Lower leg skin (tissue), 4 donors: Measurements from ENCODE around the gene TUBD1. TPM values are rescaled to one million over a fixed set of nuclear protein-coding genes. Genes with fewer than 3 reads are reported as not detected.

Experiments used
- DNase-seq, 2 donors: peaks; one replicate each; pipeline ENCODE4 v3.0.0-alpha.2; 2019; ENCODE audit warnings: low spot score in 2 of 2
- H3K4me3 ChIP-seq: fragments of 200-600 bp; sonication (generic); 2 replicates; pipeline ENCODE4 v1.5.1; 2017; ENCODE audit warnings: mild to moderate bottlenecking, low read depth; ENCODE audit not compliant: poor library complexity, severe bottlenecking
- CTCF ChIP-seq, 3 donors: fragments of 450-650 bp; IDR thresholded peaks; one replicate each; pipeline ENCODE4 v1.5.1; 2016; ENCODE audit warnings: antibody characterized with exemption in 3 of 3, mild to moderate bottlenecking in 3 of 3, moderate library complexity in 2 of 3
- POLR2A ChIP-seq, 2 donors: fragments of 450-650 bp; IDR thresholded peaks; one replicate each; pipeline ENCODE4 v1.6.1; 2016 to 2017; ENCODE audit warnings: antibody characterized with exemption in 2 of 2, mild to moderate bottlenecking in 1 of 2, moderate library complexity in 1 of 2
- WGBS, 2 donors: methylation state at CpG; one replicate each; pipeline ENCODE4 v1.1.5; 2018; 5-methylcytosine and 5-hydroxymethylcytosine counted together
- intact Hi-C: fragments of 100-400 bp; cut with DNase I; formaldehyde crosslinking; loops from one replicate; pipeline ENCODE4 v1.15.0; 2023; ENCODE audit warnings: low total_unique reads
- total RNA-seq, 4 donors: library from RNA; depleted of rRNA; stranded (reverse); fragments of >200 nt; gene quantifications; one replicate each; pipeline ENCODE4 v1.1.0, GENCODE V29; 2016

TUBD1 gene
- total RNA-seq, 4 donors from 2014 or later = 8.2 to 22.5 (median 13.2) TPM

- intact Hi-C loops = no loop called here
- 73 to 79% methylated on average over 2 of the region's 2 CpGs for WGBS, 2 donors
- DNase-seq = no peak
- H3K4me3 ChIP-seq = no peak overlapping the region
- no peak for TF ChIP-seq POLR2A (IDR thresholded peaks at IDR 0.05)
- TF ChIP-seq CTCF (IDR thresholded peaks at IDR 0.05) = no peak
Observed at GRCh38 chr17:59828478-59828760, 64.3 kb downstream of the TUBD1 start.

- WGBS, 2 donors = 80 to 88% methylated on average over 5 of the region's 5 CpGs
- TF ChIP-seq CTCF (IDR thresholded peaks at IDR 0.05) (no peak), POLR2A (IDR thresholded peaks at IDR 0.05) (no peak)
- peak in 1 of 2 donors; percentile 59 for DNase-seq
- intact Hi-C loops = no loop called here
- no peak overlapping the region for H3K4me3 ChIP-seq
Observed at GRCh38 chr17:59827721-59828477, 64.8 kb downstream of the TUBD1 start.

- TF ChIP-seq POLR2A (IDR thresholded peaks at IDR 0.05) = no peak
- no peak for TF ChIP-seq CTCF (IDR thresholded peaks at IDR 0.05)
- 92% methylated on average over 4 of the region's 4 CpGs for WGBS, 2 donors
- intact Hi-C loops = no loop called here
- no peak for DNase-seq
- H3K4me3 ChIP-seq = no peak overlapping the region
Observed at GRCh38 chr17:59826706-59827453, 65.9 kb downstream of the TUBD1 start.

- WGBS, 2 donors = 61 to 63% methylated on average over 5 of the region's 5 CpGs
- no peak for TF ChIP-seq POLR2A (IDR thresholded peaks at IDR 0.05)
- TF ChIP-seq CTCF (IDR thresholded peaks at IDR 0.05) = no peak
- intact Hi-C loops = no loop called here
- H3K4me3 ChIP-seq = no peak overlapping the region
- DNase-seq = no peak
Observed at GRCh38 chr17:59825533-59826322, 67.0 kb downstream of the TUBD1 start.

- intact Hi-C loops = no loop called here
- H3K4me3 ChIP-seq = no peak overlapping the region
- DNase-seq = no peak
- WGBS, 2 donors = 67 to 91% methylated on average over 1 of the region's 1 CpG
- no peak for TF ChIP-seq POLR2A (IDR thresholded peaks at IDR 0.05)
- no peak for TF ChIP-seq CTCF (IDR thresholded peaks at IDR 0.05)
Observed at GRCh38 chr17:59815965-59816364, 76.8 kb downstream of the TUBD1 start.
